K562 (cell line): ENCODE results near the gene COL20A1. TPM values are rescaled to one million over a fixed set of nuclear protein-coding genes. Genes with fewer than 3 reads are reported as not detected.

ENCODE experiments used
- ATAC-seq: fragments of 200-7000 bp; cut with Tn5 transposase; 3 replicates; pipeline ENCODE4 v1.9.1; 2020; ENCODE audit warnings: moderate library complexity
- BruUV-seq: library from RNA; stranded (reverse); fragments of 400-500 nt; replicated peaks from 2 replicates; lab custom pipeline; 2021; lab: Mats Ljungman, UMichigan
- CTCF ChIA-PET: fragments of 300-600 bp; formaldehyde crosslinking; extraction: SDS; loops from one replicate; lab custom pipeline; 2021; ENCODE audit warnings: low intra/inter-chr PET ratio; lab: Yijun Ruan, JAX
- POLR2A ChIA-PET: fragments of 300-600, 350-650 bp; sonication (Branson Sonifier 250); formaldehyde crosslinking; extraction: SDS; loops from one replicate; lab custom pipeline; 2021; ENCODE audit warnings: antibody characterized with exemption, inconsistent platforms; lab: Yijun Ruan, JAX
- DNase-seq, 4 experiments: peaks; one replicate each; pipeline versions ENCODE4 v3.0.0 to v3.0.0-alpha.2; 2011 to 2018; ENCODE audit warnings: low spot score in 3 of 4, mixed read lengths in 3 of 4; ENCODE audit errors: extremely low read depth in 1 of 4
- FAIRE-seq: peaks from 2 replicates; lab custom pipeline; 2011; peaks lifted over from hg19 to GRCh38; lab: Jason Lieb, UNC
- H2AFZ ChIP-seq: 2 replicates; pipeline ENCODE4 v1.6.0; 2011; ENCODE audit warnings: low read depth, low read length, control low read depth, inconsistent platforms
- H3K27ac ChIP-seq: fragments of 200-600 bp; 3 replicates; pipeline ENCODE4 v1.8.0; 2011; ENCODE audit warnings: low read depth, mild to moderate bottlenecking, control low read depth, inconsistent platforms, low read length, moderate library complexity, mixed read lengths; ENCODE audit errors: extremely low read depth
- H3K27me3 ChIP-seq, 2 experiments: fragments of 300-600 bp in 1 of 2; 2 replicates in 1 of 2; 3 replicates in 1 of 2; pipeline versions ENCODE4 v1.6.0 to v1.8.0; 2011; ENCODE audit warnings: inconsistent platforms in 2 of 2, low read length in 2 of 2, mild to moderate bottlenecking in 1 of 2, mixed read lengths in 1 of 2, moderate library complexity in 1 of 2; ENCODE audit not compliant: control insufficient read depth in 2 of 2, insufficient read depth in 2 of 2
- H3K36me3 ChIP-seq: fragments of 300-600 bp; 3 replicates; pipeline ENCODE4 v1.8.0; 2011; ENCODE audit warnings: mild to moderate bottlenecking, low read length, inconsistent platforms; ENCODE audit not compliant: control insufficient read depth, insufficient read depth
- H3K4me1 ChIP-seq, 2 experiments: fragments of 200-600 bp in 1 of 2; replicated peaks in 1 of 2; 2 replicates in 1 of 2; 3 replicates in 1 of 2; pipeline versions ENCODE4 v1.5.1 to v1.8.0; 2011; ENCODE audit warnings: inconsistent platforms in 2 of 2, low read length in 2 of 2, mild to moderate bottlenecking in 1 of 2, mixed read lengths in 1 of 2, moderate library complexity in 1 of 2; ENCODE audit not compliant: control insufficient read depth in 2 of 2, insufficient read depth in 2 of 2
- H3K4me2 ChIP-seq: 2 replicates; pipeline ENCODE4 v1.6.1; 2011; ENCODE audit warnings: low read length, control low read depth, inconsistent platforms, mixed read lengths; ENCODE audit not compliant: insufficient read depth
- H3K4me3 ChIP-seq: fragments of 200-600 bp; sonication (generic), shearing (Covaris generic); 2 replicates; pipeline ENCODE4 v1.5.1; 2016; ENCODE audit warnings: control low read depth, inconsistent platforms
- H3K79me2 ChIP-seq: fragments of 200-600 bp; 3 replicates; pipeline ENCODE4 v1.8.0; 2011; ENCODE audit warnings: low read length, inconsistent platforms; ENCODE audit not compliant: control insufficient read depth, insufficient read depth
- H3K9ac ChIP-seq, 2 experiments: 2 replicates each; pipeline versions ENCODE4 v1.6.0 to v1.6.1; 2011; ENCODE audit warnings: low read depth in 2 of 2, low read length in 2 of 2, control low read depth in 1 of 2, inconsistent platforms in 1 of 2, mild to moderate bottlenecking in 1 of 2, mixed read lengths in 1 of 2; ENCODE audit not compliant: insufficient read depth in 1 of 2
- H3K9me1 ChIP-seq: one replicate; pipeline ENCODE4 v1.6.0; 2011; ENCODE audit warnings: inconsistent platforms, mild to moderate bottlenecking, low read length, moderate library complexity; ENCODE audit not compliant: control insufficient read depth, insufficient read depth
- H3K9me3 ChIP-seq: replicated peaks from 2 replicates; pipeline ENCODE4 v1.5.1; 2011; ENCODE audit warnings: low read depth, low read length, inconsistent platforms; ENCODE audit not compliant: control insufficient read depth, insufficient read depth
- H4K20me1 ChIP-seq: replicated peaks from 2 replicates; pipeline ENCODE4 v1.6.1; 2011; ENCODE audit warnings: low read length, inconsistent platforms, mixed read lengths; ENCODE audit not compliant: control insufficient read depth, insufficient read depth
- ATF1 ChIP-seq, 2 experiments: fragments of 450-650 bp in 1 of 2; IDR thresholded peaks; 2 replicates each; pipeline ENCODE4 v1.6.1; 2016; ENCODE audit warnings: missing compliant biosample characterization in 1 of 2, missing genetic modification characterization in 1 of 2
- CHD7 ChIP-seq: fragments of 200-600 bp; sonication (generic); IDR thresholded peaks from one replicate; pipeline ENCODE4 v1.6.1; 2012; ENCODE audit warnings: mild to moderate bottlenecking, low read depth, low read length, inconsistent platforms
- WGBS: fragments of 100-300 bp; shearing (Covaris generic); methylation state at CpG from one replicate; pipeline ENCODE4 v1.1.6; 2016; ENCODE audit warnings: low coverage, mixed read lengths; ENCODE audit not compliant: insufficient coverage; ENCODE audit errors: missing lambda C conversion rate; 5-methylcytosine and 5-hydroxymethylcytosine counted together
- in situ Hi-C: fragments of 300-500 bp; cut with MboI; formaldehyde crosslinking; loops from 4 replicates; pipeline ENCODE4 v1.15.0; 2018; ENCODE audit warnings: inconsistent platforms, mixed read lengths
- intact Hi-C: fragments of 100-400 bp; cut with micrococcal nuclease; formaldehyde crosslinking; loops from 2 replicates; pipeline ENCODE4 v1.14.2; 2022
- polyA plus RNA-seq, 8 experiments: library from polyadenylated mRNA; depleted of rRNA in 4 of 8; stranded (reverse) in 5 of 8; unstranded in 3 of 8; fragments of >200 nt; fragmentation: Nextera tagmentation in 2 of 8; fragmentation: Illumina TruSeq in 1 of 8; extraction: Ambion mirVana in 2 of 8; extraction: Trizol in 1 of 8; gene quantifications; 2 replicates each; pipeline versions ENCODE4 v1.2.1 to v1.2.3, GENCODE V29; 2011 to 2014; ENCODE audit warnings: inconsistent platforms in 1 of 8, missing spikeins in 1 of 8
- total RNA-seq, 7 experiments: library from RNA; depleted of rRNA in 6 of 7; stranded (reverse); fragments of >200 nt in 6 of 7; fragmentation: Illumina TruSeq in 2 of 7; extraction: Trizol in 2 of 7; gene quantifications; 2 replicates each; pipeline versions ENCODE4 v1.2.1 to v1.2.3, GENCODE V29; 2011 to 2021; ENCODE audit warnings: low replicate concordance in 1 of 7

Gene COL20A1
- total and polyA plus RNA-seq, 9 of the 15 experiments (the other 6 are each of a cell fraction or from before 2014, with no cell fraction given): not detected

GRCh38 chr20:63363981-63364561 lies 71.1 kb downstream of the COL20A1 start:
- intact Hi-C loops (no loop called here), in situ Hi-C loops (no loop called here)
- H3K36me3 ChIP-seq: no peaks in the 10 kb centered on the region
- DNase-seq (no peak), FAIRE-seq (no peak), ATAC-seq (no peak)
- WGBS: 4% methylated on average over 18 of the region's 19 CpGs
- no peak overlapping the region for H2AFZ ChIP-seq
- H3K4me2 ChIP-seq: no peak overlapping the region
- TF ChIP-seq ATF1 (CRISPR knock-in tag; IDR thresholded peaks at IDR 0.05) (no peak), ATF1 (tag; IDR thresholded peaks at IDR 0.05) (no peak), CHD7 (no peak)
- POLR2A ChIA-PET: interaction anchor here (0.9 kb wide), 1 partner anchor 9 kb away, joined by 3 read pairs; no protein-coding TSS in a partner anchor
- H3K4me1 ChIP-seq: peaks cover 0 to 25% of the 10 kb centered on the region in 2 experiments; a peak in 2 of 5 replicates
- no peaks in the 10 kb centered on the region for H3K79me2 ChIP-seq
- H3K27ac ChIP-seq: no peak overlapping the region
- BruUV-seq: no TSS peak
- CTCF ChIA-PET: no interaction called here
- H3K4me3 ChIP-seq: no peak overlapping the region
- H3K27me3 ChIP-seq: peaks cover 8 to 56% of the 10 kb centered on the region in 2 experiments; a peak in 4 of 5 replicates
- H3K9me3 ChIP-seq: no peaks in the 10 kb centered on the region
- H4K20me1 ChIP-seq: no peaks in the 10 kb centered on the region; the same call in none of the 2 replicates
- H3K9me1 ChIP-seq: no peaks in the 10 kb centered on the region
- H3K9ac ChIP-seq: no peak overlapping the region; a peak in 1 of 4 replicates
